ENCODE measurements around the gene JUND. TPM values are rescaled to one million over a fixed set of nuclear protein-coding genes. Genes with fewer than 3 reads are reported as not detected.

Gene JUND
- total and polyA plus RNA-seq, 2 of the 8 experiments (the other 6 are each of a cell fraction or from before 2014, with no cell fraction given) = 54.0 to 77.5 TPM

GRCh38 chr19:18266771-18267686, 14.4 kb downstream of the JUND start:
- H3K27me3 ChIP-seq (replicated peaks in 1 of 4; ENCODE audit: control insufficient read depth in 3 of 4, extremely low read depth in 1 of 4, insufficient read depth in 3 of 4, low read length in 3 of 4) = peaks cover 0 to 5% (median 0%) of the 10 kb centered on the region in 4 experiments; a peak in 1 of 7 replicates
- H3K4me3 ChIP-seq (ENCODE audit: extremely low read depth in 1 of 4, insufficient read depth in 2 of 4, low read depth in 3 of 4, low read length in 4 of 4) = no peak overlapping the region
- no peaks in the 10 kb centered on the region; a peak in 1 of 8 replicates for H3K36me3 ChIP-seq (ENCODE audit: control insufficient read depth in 2 of 4, insufficient read depth in 4 of 4, low read length in 3 of 4)
- no peak overlapping the region for H2BK12ac ChIP-seq (ENCODE audit: low read depth, low read length)
- peaks cover 0 to 1% of the 10 kb centered on the region in 2 experiments for H4K20me1 ChIP-seq (replicated peaks in 1 of 2; ENCODE audit: control insufficient read depth in 1 of 2, insufficient read depth in 2 of 2, low read length in 2 of 2)
- no peak overlapping the region for H3K4me2 ChIP-seq (ENCODE audit: insufficient read depth in 1 of 2, low read depth in 2 of 2, low read length in 2 of 2)
- POLR2A ChIA-PET (ENCODE audit: partially characterized antibody) = interaction anchor here (1.0 to 1.3 kb wide), 2 partner anchors 14 to 36 kb away, joined by 5 to 6 read pairs; partner anchors contain the start of gene JUND
- no peak overlapping the region for H2AFZ ChIP-seq (ENCODE audit: low read length)
- no peaks in the 10 kb centered on the region for H3K4me1 ChIP-seq (replicated peaks in 1 of 4; ENCODE audit: control insufficient read depth in 3 of 4, insufficient read depth in 4 of 4, low read length in 3 of 4)
- 94% methylated on average over 36 of the region's 42 CpGs; no CpG with 5 or more reads in 1 of the 2 experiments for WGBS, 2 experiments (ENCODE audit: extremely low coverage in 1 of 2, insufficient coverage in 1 of 2, insufficient read length in 1 of 2, insufficient replicate concordance in 2 of 2, low coverage in 1 of 2, low lambda C conversion rate in 2 of 2, missing lambda C conversion rate in 1 of 2)
- H3K79me2 ChIP-seq (ENCODE audit: control insufficient read depth in 1 of 2, insufficient read depth in 2 of 2, low read length in 2 of 2) = no peaks in the 10 kb centered on the region
- H2BK120ac ChIP-seq (replicated peaks; ENCODE audit: low read depth, low read length) = no peak overlapping the region
- no peak for DNase-seq (ENCODE audit: low read depth in 1 of 2, low spot score in 2 of 2)
- H3K9me3 ChIP-seq (ENCODE audit: insufficient read depth in 2 of 2, low read depth in 1 of 2, low read length in 1 of 2) = no peaks in the 10 kb centered on the region
- no peak for FAIRE-seq
- no peak overlapping the region for H2BK5ac ChIP-seq (ENCODE audit: low read depth, low read length)
- no peak overlapping the region for H3K18ac ChIP-seq (ENCODE audit: extremely low read depth, low read length)
- no peak overlapping the region for H2AK5ac ChIP-seq (ENCODE audit: low read depth, low read length)
- H3K4ac ChIP-seq (replicated peaks; ENCODE audit: insufficient read length, low read depth, low read length) = no peak overlapping the region
- H3K23me2 ChIP-seq (ENCODE audit: low read depth, low read length) = no peaks in the 10 kb centered on the region; the same call in 1 of the 2 replicates
- H4K91ac ChIP-seq (replicated peaks; ENCODE audit: insufficient read length, low read length) = no peak overlapping the region
- H4K8ac ChIP-seq (ENCODE audit: extremely low read depth, insufficient read depth, low read length) = peak overlapping the region; percentile 58
- no peak overlapping the region for H3K23ac ChIP-seq (ENCODE audit: insufficient read length)
- H3K14ac ChIP-seq (ENCODE audit: insufficient read length) = no peak overlapping the region
- TF ChIP-seq CTCF (IDR thresholded peaks at IDR 0.05; ENCODE audit: control extremely low read depth in 1 of 3, insufficient read depth in 1 of 3, low read depth in 1 of 3, low read length in 3 of 3) (no peak), BRCA1 (IDR thresholded peaks at IDR 0.05; ENCODE audit: low read depth, low read length) (no peak), SIN3A (conservative IDR thresholded peaks at IDR 0.05 in 1 of 2, IDR thresholded peaks at IDR 0.05 in 1 of 2; ENCODE audit: low read depth in 1 of 2, low read length in 2 of 2) (no peak), SUZ12 (IDR thresholded peaks at IDR 0.05; ENCODE audit: low read length) (no peak), CEBPB (IDR thresholded peaks at IDR 0.05; ENCODE audit: low read depth, low read length) (no peak), CBX5 (IDR thresholded peaks at IDR 0.05; ENCODE audit: low read depth, low read length) (no peak), GABPA (IDR thresholded peaks at IDR 0.05; ENCODE audit: borderline replicate concordance, insufficient read depth, low read length) (no peak)
- no peak overlapping the region for H3K56ac ChIP-seq (replicated peaks; ENCODE audit: insufficient read length, low read depth, low read length)
- no peaks in the 10 kb centered on the region; the same call in 1 of the 2 replicates for H3K79me1 ChIP-seq (ENCODE audit: low read depth, low read length)
- H2BK20ac ChIP-seq (ENCODE audit: low read length) = no peak overlapping the region
- no peak overlapping the region; a peak in 1 of 7 replicates for H3K9ac ChIP-seq (replicated peaks in 1 of 4; ENCODE audit: extremely low read depth in 1 of 4, low read depth in 3 of 4, low read length in 3 of 4)
- no peak overlapping the region for H4K5ac ChIP-seq (ENCODE audit: insufficient read length, low read depth, low read length)
- CTCF ChIA-PET (ENCODE audit: partially characterized antibody) = interaction anchor here (0.8 to 5.5 kb wide), 3 partner anchors 12 to 119 kb away, joined by 3 to 33 read pairs (median 4); partner anchors contain the start of gene GDF15
- H2BK15ac ChIP-seq (ENCODE audit: low read length) = no peak overlapping the region
- no peak overlapping the region for H3K27ac ChIP-seq (ENCODE audit: low read depth, low read length)

All from H1 (cell line).